Measurements from ENCODE around the gene TJP2. TPM values are rescaled to one million over a fixed set of nuclear protein-coding genes. Genes with fewer than 3 reads are reported as not detected.

Gene TJP2
- total RNA-seq, 4 donors from 2014 or later: 39.3 to 147 (median 104) TPM

GRCh38 chr9:69168709-69169217, 5.3 kb upstream of the TJP2 start:
- H3K27me3 ChIP-seq: no peaks in the 10 kb centered on the region
- TF ChIP-seq POLR2A (IDR thresholded peaks at IDR 0.05) (no peak), POLR2AphosphoS5 (IDR thresholded peaks at IDR 0.05) (no peak), EP300 (IDR thresholded peaks at IDR 0.05) (no peak), CTCF (IDR thresholded peaks at IDR 0.05) (no peak)
- no peaks in the 10 kb centered on the region for H3K36me3 ChIP-seq
- H3K4me3 ChIP-seq: no peak overlapping the region
- H3K9me3 ChIP-seq: no peaks in the 10 kb centered on the region
- no peak for ATAC-seq
- 72 to 79% methylated on average over 8 to 11 of the region's 13 CpGs for WGBS, 2 donors (ENCODE audit: low coverage in 1 of 2)
- H3K4me1 ChIP-seq: peaks cover 0 to 23% (median 7%) of the 10 kb centered on the region in 3 donors
- no peak overlapping the region for H3K27ac ChIP-seq

GRCh38 chr9:69170231-69170630, 3.8 kb upstream of the TJP2 start:
- ATAC-seq: no peak
- Histone ChIP-seq H3K27me3 (no peaks in the 10 kb centered on the region), H3K27ac (no peak overlapping the region), H3K9me3 (no peaks in the 10 kb centered on the region), H3K36me3 (no peaks in the 10 kb centered on the region), H3K4me1 (peaks cover 0 to 34% (median 7%) of the 10 kb centered on the region in 3 donors), H3K4me3 (no peak overlapping the region)
- WGBS, 2 donors (ENCODE audit: low coverage in 1 of 2): 56 to 88% methylated on average over 1 of the region's 1 CpG
- no peak for TF ChIP-seq CTCF (IDR thresholded peaks at IDR 0.05)

DNA sequence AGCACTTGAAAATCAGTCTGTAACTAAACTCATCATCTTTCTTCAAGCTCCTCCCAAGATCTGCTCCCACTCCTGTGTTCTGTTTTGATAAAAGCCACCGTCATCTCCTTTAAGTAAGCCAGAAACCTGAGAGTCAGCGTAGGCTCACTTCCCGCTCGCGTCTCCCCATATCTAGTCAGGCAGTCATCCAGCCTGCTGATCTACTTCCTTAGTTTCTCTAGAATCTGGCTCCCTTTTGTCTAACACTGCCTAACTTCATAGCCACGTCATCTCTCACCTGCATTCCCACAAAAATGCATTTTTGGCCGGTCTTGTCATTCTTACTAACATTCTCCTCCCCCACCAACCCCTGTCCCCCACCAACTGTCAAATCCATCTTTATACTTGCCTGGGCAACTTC, 3.0 kb upstream of the TJP2 start:
- WGBS, 2 donors (ENCODE audit: low coverage in 1 of 2): 75 to 80% methylated on average over 7 of the region's 7 CpGs
- Histone ChIP-seq H3K9me3 (no peaks in the 10 kb centered on the region), H3K4me3 (no peak overlapping the region), H3K27me3 (no peaks in the 10 kb centered on the region), H3K36me3 (no peaks in the 10 kb centered on the region), H3K27ac (no peak overlapping the region), H3K4me1 (peaks cover 0 to 42% (median 7%) of the 10 kb centered on the region in 3 donors)
- TF ChIP-seq CTCF (IDR thresholded peaks at IDR 0.05) (no peak), POLR2A (IDR thresholded peaks at IDR 0.05) (no peak)
- ATAC-seq: no peak

DNA sequence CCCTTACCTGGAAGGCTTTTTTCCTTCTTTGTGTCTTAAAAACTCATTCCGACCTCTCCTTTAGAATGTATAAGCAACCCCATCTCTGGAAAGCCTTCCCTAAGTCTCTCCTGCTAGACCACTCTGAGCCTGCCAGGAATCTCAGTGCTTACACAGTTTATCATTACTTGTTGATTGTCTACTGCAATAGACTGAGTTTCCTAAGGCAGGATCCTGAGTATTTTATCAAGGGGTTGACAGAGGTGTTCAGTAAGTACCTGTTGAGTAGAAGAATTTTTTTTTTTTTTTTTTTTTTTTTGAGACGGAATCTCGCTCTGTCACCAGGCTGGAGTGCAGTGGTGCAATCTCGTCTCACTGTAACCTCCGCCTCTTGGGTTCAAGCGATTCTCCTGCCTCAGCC, 2.6 kb upstream of the TJP2 start:
- Histone ChIP-seq H3K4me3 (no peak overlapping the region), H3K9me3 (no peaks in the 10 kb centered on the region), H3K36me3 (no peaks in the 10 kb centered on the region), H3K27ac (no peak overlapping the region), H3K27me3 (no peaks in the 10 kb centered on the region), H3K4me1 (peaks cover 0 to 47% (median 7%) of the 10 kb centered on the region in 3 donors)
- TF ChIP-seq POLR2AphosphoS5 (IDR thresholded peaks at IDR 0.05): no peak
- no peak for TF ChIP-seq POLR2A (IDR thresholded peaks at IDR 0.05)
- no peak for TF ChIP-seq CTCF (IDR thresholded peaks at IDR 0.05)
- no peak for TF ChIP-seq EP300 (IDR thresholded peaks at IDR 0.05)
- WGBS, 2 donors (ENCODE audit: low coverage in 1 of 2): 97 to 100% methylated on average over 2 to 6 of the region's 6 CpGs
- no peak for ATAC-seq

- Histone ChIP-seq H3K9me3 (no peaks in the 10 kb centered on the region), H3K27ac (peak overlapping the region; percentile 80 to 96 (median 88)), H3K4me3 (peak overlapping the region in 1 of 2 donors; percentile 78), H3K27me3 (no peaks in the 10 kb centered on the region), H3K4me1 (peaks cover 0 to 60% (median 7%) of the 10 kb centered on the region in 3 donors), H3K36me3 (no peaks in the 10 kb centered on the region)
- WGBS, 2 donors (ENCODE audit: low coverage in 1 of 2): 55 to 78% methylated on average over 5 to 6 of the region's 6 CpGs
- ATAC-seq: no peak
- no peak for TF ChIP-seq POLR2A (IDR thresholded peaks at IDR 0.05)
- TF ChIP-seq EP300 (IDR thresholded peaks at IDR 0.05): no peak
- TF ChIP-seq CTCF (IDR thresholded peaks at IDR 0.05): no peak
- no peak for TF ChIP-seq POLR2AphosphoS5 (IDR thresholded peaks at IDR 0.05)
Measured at GRCh38 chr9:69172895-69173294, 1.2 kb upstream of the TJP2 start.
